GM23338 (cell line): ENCODE measurements around the gene PABPN1.

Experiments used
- EZH2 ChIP-seq: fragments of 200-600 bp; sonication (generic); IDR thresholded peaks from one replicate; pipeline ENCODE4 v1.8.0; 2017; ENCODE audit warnings: antibody characterized with exemption, mild to moderate bottlenecking, low read depth; ENCODE audit not compliant: unreplicated experiment
- POLR2AphosphoS5 ChIP-seq: IDR thresholded peaks from 2 replicates; pipeline ENCODE4 v1.6.1; 2016; ENCODE audit warnings: antibody characterized with exemption, low read depth

GRCh38 chr14:23364164-23365035 lies 43.1 kb downstream of the PABPN1 start:
- peak; percentile 22 for TF ChIP-seq EZH2
- TF ChIP-seq POLR2AphosphoS5, result 0 out of 2 replicates have a peak, but pooled peaks have one; percentile 24
